ENCODE measurements around the gene DDTL.
A peak's percentile ranks its signal among the peaks of the same experiment; 100 is the strongest.
"Not testable (repeated sequence)": the region's sequence is repeated elsewhere in the genome, so short reads cannot be mapped to it uniquely, and the experiment has no call there.

DDTL gene

GRCh38 chr22:23970816-23971486 is 4.3 kb downstream of the DDTL start:
- DNase-seq = peak; percentile 80

- DNase-seq = not testable (repeated sequence)
Measured at GRCh38 chr22:23971927-23972326, 5.2 kb downstream of the DDTL start.

- not testable (repeated sequence) for DNase-seq
Measured at GRCh38 chr22:23974345-23974744, 7.7 kb downstream of the DDTL start, which contains the start of gene DDT. DDT (minus strand) TSS chr22:23974441; CDS start chr22:23974414, 27 bp downstream.

- not testable (repeated sequence) for DNase-seq
Measured at GRCh38 chr22:23974836-23975352, 8.2 kb downstream of the DDTL start.

- not testable (repeated sequence) for DNase-seq
Measured at GRCh38 chr22:23977304-23977703, 10.6 kb downstream of the DDTL start.

- DNase-seq = not testable (repeated sequence)
Measured at GRCh38 chr22:23979557-23980240, 13.0 kb downstream of the DDTL start, which contains the start of gene GSTT2. GSTT2 (plus strand) TSS chr22:23980134.

GRCh38 chr22:23980567-23980966 is 13.9 kb downstream of the DDTL start:
- not testable (repeated sequence) for DNase-seq

- DNase-seq = peak; percentile 76
Measured at GRCh38 chr22:23984430-23984829, 17.7 kb downstream of the DDTL start.

- DNase-seq = not testable (repeated sequence)
Measured at GRCh38 chr22:23986089-23986488, 19.4 kb downstream of the DDTL start.

- DNase-seq = not testable (repeated sequence)
Measured at GRCh38 chr22:23986538-23987178, 20.0 kb downstream of the DDTL start.

GRCh38 chr22:23989583-23990244 is 23.0 kb downstream of the DDTL start:
- DNase-seq = not testable (repeated sequence)

GRCh38 chr22:23993080-23993479 is 26.4 kb downstream of the DDTL start:
- not testable (repeated sequence) for DNase-seq

- peak; percentile 56 for DNase-seq
Measured at GRCh38 chr22:23993581-23994177, 27.0 kb downstream of the DDTL start.

GRCh38 chr22:23997092-23997491 is 30.4 kb downstream of the DDTL start:
- no peak for DNase-seq

GRCh38 chr22:23999779-24000178 is 33.1 kb downstream of the DDTL start:
- not testable (repeated sequence) for DNase-seq

GRCh38 chr22:24001314-24001713 is 34.6 kb downstream of the DDTL start:
- no peak for DNase-seq

GRCh38 chr22:24002272-24002671 is 35.6 kb downstream of the DDTL start:
- DNase-seq = no peak

GRCh38 chr22:24002851-24003250 is 36.2 kb downstream of the DDTL start:
- no peak for DNase-seq

- DNase-seq = no peak
Measured at GRCh38 chr22:24003887-24004286, 37.2 kb downstream of the DDTL start.

GRCh38 chr22:24005201-24005600 is 38.5 kb downstream of the DDTL start, which contains the start of gene GSTT4:
GSTT4 (minus strand) TSS chr22:24005453; CDS start chr22:24005356, 97 bp downstream.
- DNase-seq = no peak

GRCh38 chr22:24006207-24006913 is 39.7 kb downstream of the DDTL start:
- DNase-seq = no peak

- DNase-seq = no peak
Measured at GRCh38 chr22:24006914-24007214, 40.2 kb downstream of the DDTL start.
